ENCODE results near the gene EEF1E1.

Gene EEF1E1

DNA sequence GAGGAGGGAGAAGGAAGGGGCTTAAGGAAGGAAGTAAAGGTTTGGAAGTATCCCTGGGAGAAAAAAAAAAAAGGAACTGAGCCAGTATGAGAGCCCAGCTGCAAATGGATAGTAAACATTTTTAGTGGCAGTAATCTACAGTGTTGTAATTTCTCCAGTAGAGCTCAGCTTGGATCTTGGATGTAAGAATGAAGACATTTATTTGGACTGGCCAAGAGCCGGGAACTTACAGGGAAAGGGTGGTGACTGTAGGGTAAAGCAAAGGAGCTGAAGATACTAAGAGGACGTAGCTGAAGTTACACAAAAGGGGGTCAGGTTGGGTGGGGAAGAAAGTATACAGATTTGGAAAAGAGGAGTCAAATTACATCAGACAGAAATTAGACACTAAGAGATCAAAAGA lies 13.5 kb downstream of the EEF1E1 start:
- DNase-seq (ENCODE audit: low read depth in 1 of 2, low spot score in 1 of 2) = no peak

DNA sequence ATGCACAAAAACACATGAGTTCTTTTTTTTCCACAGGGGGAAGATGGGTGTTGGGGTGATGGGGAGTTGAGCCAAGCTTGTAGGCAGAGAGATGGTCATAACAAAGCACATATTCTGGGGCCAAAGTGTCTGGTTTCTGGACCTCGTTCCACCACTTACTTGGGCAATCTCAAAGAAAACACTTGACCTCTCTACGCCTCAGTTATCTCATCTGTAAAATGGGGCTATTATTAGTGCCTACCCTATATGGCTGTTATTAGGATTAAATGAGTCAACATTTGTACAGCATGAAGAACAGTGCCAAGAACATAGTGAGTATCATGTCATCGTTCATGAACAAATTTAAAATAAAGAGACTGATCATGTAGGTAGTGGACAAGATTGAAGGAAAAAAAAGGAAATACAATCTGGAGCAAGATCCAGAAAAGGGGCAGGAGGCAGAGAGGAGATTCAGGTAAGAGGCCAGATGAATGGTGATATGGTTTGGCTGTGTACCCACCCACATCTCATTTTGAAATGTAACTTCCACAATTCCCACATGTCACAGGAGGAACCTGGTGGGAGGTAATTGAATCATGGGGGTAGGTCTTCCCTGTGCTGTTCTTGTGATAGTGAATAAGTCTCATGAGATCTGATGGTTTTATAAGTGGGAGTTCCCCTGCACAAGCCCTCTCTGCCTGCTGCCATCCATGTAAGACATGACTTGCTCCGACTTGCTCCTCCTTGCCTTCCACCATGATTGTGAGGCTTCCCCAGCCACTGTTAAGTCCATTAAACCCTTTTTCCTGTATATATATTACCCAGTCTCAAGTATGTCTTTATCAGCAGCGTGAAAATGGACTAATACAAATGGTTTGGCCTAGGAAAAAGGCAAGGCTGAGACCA lies 14.2 kb downstream of the EEF1E1 start:
- DNase-seq (ENCODE audit: low read depth in 1 of 2, low spot score in 1 of 2) = no peak

DNA sequence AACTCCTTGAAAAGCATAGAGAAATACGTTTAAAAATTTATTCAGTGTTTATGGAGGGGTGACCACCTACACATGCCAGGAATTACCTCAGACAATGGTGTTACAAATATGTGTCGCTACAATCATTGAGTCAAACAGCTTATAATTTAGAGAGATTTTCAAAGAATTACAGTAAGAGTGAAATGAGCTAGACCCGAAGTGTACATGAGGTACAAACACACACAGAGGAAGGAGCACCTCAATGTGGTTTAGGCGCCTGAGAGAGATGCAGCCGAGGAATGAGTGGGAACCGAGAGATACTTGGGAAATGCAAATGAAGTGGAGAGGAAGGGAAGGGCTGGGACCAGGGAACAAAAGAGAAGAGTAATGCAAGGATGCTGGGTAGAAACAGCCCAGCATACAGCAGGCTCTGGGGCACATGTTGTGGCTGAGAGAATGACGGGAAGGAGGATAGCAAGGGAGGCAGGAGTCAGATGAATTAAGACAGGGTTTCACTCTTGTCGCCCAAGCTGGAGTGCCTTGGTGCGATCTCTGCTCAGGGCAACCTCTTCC lies 15.5 kb downstream of the EEF1E1 start:
- no peak for DNase-seq (ENCODE audit: low read depth in 1 of 2, low spot score in 1 of 2)

DNA sequence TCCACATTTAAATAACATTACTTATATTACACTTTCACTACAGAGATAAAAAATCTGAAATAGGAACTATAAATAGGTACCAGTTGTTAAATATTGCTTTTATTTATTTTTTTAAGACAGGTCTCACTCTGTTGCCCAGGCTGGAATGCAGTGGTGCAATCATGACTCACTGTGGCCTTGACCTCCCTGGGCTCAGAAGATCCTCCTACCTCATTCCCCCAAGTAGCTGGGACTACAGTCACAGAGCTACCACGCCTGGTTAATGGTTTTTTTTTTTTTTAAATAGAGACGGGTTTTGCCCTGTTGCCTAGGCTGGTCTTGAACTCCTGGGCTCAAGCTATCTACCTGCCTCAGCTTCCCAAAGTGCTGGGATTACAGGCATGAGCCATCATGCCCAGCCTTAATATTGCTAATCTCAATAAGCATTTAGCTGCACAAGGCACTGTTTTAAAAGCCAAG lies 17.3 kb downstream of the EEF1E1 start:
- DNase-seq (ENCODE audit: low read depth in 1 of 2, low spot score in 1 of 2) = no peak

DNA sequence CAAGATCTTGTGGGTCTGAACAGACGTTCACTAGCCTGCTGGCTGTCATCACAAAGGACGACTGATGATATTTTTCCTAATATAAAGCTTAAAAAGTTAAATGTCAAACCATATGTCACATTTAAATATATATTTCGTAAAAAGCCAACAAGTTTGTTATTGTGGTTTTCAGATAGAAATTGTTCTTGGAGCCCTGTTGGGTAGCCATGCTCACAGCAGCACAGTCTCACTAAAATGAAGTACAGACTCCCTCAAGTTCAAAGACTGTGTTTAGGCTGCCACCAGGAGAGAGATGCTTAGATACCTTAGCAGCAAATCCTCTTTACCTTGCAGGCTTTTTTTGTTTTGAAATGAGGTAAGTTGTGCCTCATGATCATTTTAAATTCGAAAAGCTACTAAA lies 17.8 kb downstream of the EEF1E1 start:
- DNase-seq (ENCODE audit: low read depth in 1 of 2, low spot score in 1 of 2) = no peak

DNA sequence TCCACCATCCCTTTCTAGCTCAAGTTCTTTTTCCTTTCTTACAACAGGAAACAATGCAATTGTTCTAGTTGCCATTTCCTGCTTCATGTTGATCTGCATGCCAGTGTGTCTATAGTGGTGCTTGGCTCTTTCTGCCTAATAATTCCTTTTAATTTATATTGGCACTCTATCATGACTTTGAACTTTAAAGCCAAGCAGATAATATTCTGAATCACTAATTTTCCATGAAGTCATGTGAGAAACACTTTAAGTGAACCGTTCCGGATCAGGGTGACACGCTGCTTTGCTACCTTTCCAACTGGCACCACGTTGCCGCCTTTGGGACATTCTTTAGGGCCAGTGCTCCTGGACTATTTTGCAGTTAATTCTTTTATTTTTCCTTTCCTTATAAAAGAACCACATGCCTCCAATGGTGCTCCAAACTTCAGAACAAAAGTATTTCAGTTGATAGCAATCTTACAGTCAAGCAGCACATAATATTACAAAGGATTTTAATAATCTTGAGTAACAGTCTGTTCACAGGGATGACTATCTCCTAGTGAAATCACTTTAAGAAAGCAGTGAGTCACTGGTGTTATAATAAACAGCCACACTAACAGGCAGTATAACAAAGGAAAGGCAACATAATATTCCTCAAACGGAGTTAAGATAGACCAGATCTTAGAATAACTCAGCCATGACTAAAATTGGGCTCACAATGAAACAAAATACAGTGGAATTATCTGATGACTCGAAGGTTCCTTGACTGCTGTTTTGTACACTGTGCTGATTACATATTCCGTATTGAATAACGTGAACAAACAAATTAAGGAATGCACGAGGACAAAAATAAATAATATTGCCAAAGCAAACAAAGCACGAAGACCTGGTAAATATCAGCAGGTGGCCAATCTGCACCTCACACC lies 19.1 kb downstream of the EEF1E1 start:
- no peak for DNase-seq (ENCODE audit: low read depth in 1 of 2, low spot score in 1 of 2)

DNA sequence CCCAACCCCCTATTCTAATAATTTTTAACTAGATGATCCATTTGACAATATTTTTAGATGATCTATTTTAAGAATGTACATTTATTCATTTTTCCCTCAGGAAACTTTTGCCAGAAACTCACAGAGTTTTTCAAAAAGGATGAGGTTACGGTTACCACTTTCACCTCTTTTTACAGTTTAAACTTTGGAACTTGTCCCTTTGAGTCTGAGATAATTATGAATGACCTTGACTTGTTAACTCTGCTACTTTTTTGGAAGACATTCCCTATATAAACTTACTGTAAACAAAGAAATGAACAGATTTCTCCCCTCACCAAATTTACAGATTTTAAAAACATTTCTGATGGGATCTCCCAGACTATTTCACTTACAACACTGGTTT lies 19.8 kb downstream of the EEF1E1 start:
- no peak for DNase-seq (ENCODE audit: low read depth in 1 of 2, low spot score in 1 of 2)

DNA sequence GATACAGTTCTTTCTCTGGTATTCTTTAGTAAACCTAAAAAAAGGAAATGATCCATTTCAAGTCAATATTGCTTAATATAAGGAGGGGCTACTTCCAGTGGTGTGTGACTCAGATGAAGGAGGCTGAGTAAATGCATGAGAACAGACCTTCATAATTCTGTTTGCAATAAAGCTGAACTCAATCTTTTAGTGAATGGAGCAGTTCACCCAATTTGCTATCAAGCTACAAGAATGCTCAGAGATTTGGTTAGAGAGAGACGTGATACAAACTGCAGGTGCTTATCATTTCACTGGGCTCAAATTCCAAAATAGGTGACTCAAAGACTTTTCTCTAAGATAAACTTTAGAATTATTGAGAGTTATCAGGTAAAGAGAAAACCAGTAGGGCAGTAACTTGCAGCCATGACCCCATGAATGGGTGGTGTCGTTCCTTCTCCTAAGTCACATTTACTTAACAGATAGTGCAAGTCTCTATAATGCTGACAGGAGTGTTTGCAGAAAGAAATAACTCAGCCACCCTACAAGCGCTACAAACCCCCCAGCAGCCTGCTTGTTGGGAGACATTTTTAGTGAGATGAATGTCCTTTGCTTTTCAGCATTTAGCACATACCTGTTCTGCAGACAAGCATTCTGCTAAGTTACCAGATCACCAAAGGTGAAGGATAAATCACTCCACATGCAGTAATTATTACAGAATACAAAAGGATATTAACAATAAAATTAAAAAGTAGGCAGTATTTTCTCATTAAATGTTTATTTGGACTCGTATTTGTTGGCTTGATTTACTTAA lies 21.8 kb downstream of the EEF1E1 start:
- DNase-seq (ENCODE audit: low read depth in 1 of 2, low spot score in 1 of 2) = no peak

DNA sequence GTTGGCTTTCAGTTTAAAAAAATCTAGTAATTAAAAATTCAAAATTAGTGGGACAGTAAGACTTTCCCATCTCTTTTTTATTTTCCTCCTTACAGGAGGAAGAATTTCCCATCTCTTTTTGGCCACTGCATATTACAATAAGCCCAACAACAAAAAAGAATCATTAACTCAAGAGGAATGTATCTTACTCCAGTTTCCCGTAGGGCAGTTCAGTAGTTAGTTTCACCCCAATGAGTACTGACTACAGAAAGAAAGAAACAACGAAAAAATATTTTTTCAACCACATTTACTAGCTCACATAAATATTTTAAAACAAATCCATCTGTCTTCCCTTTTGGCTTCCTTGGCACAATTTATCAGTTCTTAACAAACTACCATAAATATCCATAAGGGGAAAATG lies 23.2 kb downstream of the EEF1E1 start:
- no peak for DNase-seq (ENCODE audit: low read depth in 1 of 2, low spot score in 1 of 2)

DNA sequence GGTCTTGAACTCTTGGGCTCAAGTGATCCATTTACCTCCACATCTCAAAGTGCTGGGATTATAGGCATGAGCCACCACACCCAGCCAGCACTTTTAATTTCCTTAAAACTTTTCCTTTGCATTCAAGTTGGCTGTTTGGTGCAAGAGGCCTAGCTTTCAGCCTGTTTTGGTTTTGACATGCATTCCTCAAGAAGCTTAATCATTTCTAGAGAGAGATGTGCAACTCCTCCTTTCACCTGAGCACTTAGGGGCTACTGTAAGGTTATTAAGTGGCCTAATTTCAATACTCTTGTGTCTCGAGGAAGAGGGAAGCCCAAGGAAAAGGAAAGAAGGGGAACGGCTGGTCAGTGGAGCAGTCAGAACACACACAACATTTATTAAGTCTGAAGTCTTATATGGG lies 24.4 kb downstream of the EEF1E1 start:
- DNase-seq (ENCODE audit: low read depth in 1 of 2, low spot score in 1 of 2) = no peak

DNA sequence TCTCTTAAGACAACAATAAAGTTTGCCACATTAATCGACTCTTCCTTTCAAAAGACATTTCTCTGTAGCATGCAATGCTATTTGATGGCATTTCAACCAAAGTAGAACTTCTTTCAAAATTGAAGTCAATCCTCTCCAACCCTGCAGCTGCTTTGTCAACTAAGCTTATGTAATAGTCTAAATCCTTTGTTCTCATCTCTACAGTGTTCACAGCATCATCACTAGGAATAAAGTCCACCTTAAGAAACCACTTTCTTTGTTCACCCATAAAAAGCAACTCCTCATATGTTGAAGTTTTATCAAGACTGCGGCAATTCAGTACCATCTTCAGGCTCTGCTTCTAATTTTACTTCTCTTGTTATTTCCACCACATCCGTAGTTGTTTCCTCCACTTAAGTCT lies 26.6 kb downstream of the EEF1E1 start:
- no peak for DNase-seq (ENCODE audit: low read depth in 1 of 2, low spot score in 1 of 2)

DNA sequence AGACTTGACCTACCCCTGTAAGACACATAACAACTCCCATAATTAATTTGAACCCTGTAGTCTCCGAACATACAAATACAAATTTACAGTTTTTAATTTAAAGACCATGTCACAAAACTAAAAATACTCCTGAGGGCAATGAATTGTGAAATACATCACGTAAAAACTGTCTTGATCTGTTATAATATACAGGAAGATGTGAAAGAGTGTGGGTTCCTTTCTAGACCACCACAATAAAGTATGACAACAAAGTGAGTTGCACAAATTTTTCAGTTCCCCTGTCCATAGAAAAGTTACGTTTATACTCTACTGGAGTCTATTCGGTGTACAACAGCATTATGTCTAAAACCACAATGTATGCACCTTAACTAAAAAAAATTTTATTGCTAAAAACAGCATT lies 27.2 kb downstream of the EEF1E1 start:
- DNase-seq (ENCODE audit: low read depth in 1 of 2, low spot score in 1 of 2) = no peak

DNA sequence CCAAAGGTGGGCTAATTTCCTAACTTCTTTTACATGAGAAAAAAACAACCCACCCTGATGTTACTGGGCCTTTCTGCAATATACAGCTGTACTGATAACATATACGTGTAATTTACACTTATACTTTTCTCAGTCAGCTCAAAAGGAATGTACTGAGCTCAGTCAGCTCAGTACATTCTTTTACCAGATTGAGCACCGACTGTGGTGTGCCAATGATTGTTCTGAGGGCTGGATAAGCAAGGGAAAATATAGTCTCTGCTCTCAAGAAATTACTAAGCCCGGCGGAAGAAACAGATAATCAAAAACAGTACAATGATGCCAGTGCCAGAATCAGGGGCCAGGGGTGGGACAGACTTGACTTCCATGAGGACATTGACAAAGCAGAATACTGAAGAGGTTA lies 28.1 kb downstream of the EEF1E1 start:
- no peak for DNase-seq (ENCODE audit: low read depth in 1 of 2, low spot score in 1 of 2)

DNA sequence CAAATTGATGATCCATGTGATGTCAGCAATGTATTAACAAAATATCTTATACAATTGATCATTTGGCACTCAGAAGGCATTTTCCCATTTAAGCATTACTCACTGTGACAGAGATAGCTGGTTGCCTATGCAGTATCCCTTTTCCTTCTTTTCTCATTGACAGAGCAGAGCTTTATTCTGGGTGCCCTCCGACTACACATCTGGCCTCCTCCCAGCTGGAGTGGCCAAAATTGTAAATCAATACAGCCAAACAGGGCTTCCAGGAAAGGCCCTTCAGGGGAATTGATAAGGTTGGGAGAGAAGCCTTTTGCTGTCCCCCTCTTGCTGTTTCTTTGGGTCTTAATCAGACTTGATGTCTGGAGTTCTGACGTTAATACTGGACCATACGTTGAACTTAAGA lies 28.6 kb downstream of the EEF1E1 start:
- no peak for DNase-seq (ENCODE audit: low read depth in 1 of 2, low spot score in 1 of 2)

DNA sequence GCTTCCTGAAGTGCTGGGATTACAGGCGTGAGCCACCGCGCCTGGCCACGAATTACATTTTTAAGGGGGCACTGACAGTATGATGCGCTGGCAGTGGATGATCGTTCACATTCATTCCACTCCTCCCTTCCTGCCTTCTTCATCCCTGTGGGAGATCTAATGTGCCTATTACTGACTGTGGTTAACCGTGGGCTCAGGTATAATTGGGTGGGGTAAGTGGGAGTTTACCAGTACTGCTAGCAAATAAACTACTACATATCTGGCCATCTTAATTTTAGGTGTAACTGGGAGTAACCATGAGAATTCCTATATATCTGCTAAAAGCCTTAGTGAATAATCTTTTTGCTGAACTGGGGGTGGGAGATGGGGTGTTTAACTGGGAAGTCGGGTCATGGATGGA lies 31.6 kb downstream of the EEF1E1 start:
- no peak for DNase-seq (ENCODE audit: low read depth in 1 of 2, low spot score in 1 of 2)

DNA sequence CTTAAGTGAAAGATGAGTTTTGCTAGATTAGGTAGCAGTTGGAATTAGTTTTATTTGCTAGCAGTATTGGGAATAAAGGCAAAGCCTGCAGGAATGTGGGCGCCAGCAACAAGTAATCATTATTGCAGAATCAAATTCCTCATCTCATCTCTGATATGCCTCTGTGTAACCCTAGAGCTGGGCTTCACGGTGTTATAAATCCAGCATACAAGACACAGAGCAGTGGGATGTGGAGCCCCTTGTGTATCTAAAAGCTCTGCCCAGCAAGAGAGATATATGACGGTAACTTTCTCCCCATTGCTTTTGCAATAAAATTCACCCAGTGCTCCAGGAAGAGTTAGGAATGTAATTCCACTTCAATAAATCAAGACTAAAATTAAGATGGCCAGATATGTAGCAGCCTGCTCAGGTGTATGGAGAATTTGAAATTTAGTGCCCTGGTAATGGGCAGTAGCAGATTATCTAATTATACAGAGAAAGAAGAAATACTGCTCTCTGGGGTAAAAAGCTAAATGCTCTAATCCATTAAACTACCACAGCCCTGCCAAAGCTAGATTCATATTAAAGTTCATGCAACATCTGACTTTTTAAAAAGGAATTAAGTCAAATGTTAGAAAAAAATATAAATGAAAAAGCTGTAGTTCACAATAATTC lies 32.6 kb downstream of the EEF1E1 start:
- DNase-seq (ENCODE audit: low read depth in 1 of 2, low spot score in 1 of 2) = no peak

DNA sequence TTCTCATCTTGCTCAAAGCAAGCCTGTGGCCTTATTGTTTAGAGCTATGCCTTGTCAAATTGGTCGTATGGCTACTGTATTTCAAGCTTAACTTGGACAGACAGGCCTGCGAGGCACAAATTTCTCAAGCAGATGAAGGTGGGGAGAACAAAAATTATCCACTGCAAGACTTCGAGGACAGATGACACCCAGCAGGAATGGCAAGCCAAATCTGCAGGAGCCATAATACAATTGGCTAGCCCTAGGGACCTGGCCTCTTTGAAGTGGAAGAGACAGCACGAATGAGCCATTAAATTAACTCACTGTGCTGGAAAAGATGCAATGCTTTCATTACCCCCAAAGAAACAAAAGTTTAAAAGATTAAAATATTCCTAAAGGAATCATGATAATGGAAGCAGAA lies 33.2 kb downstream of the EEF1E1 start:
- DNase-seq (ENCODE audit: low read depth in 1 of 2, low spot score in 1 of 2) = no peak

DNA sequence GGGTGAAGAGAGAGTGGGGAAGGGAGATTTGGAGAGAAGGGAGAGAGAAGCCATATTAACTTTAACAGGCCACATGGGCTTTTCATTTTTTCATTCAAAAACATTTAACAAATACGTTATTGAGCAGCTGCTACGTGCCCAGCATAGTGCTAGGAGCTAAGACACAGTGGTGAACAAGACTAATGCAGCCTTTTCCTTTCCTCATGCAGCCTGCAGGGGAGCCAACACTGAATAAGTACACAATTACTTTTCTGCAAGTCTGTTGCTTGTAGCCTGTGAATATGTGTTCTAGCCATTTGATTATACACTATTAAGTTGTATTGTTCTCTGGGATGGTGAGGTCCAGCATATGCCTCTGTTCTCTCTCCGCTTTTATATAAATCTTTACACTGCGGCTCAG lies 36.2 kb downstream of the EEF1E1 start:
- DNase-seq (ENCODE audit: low read depth in 1 of 2, low spot score in 1 of 2) = no peak

DNA sequence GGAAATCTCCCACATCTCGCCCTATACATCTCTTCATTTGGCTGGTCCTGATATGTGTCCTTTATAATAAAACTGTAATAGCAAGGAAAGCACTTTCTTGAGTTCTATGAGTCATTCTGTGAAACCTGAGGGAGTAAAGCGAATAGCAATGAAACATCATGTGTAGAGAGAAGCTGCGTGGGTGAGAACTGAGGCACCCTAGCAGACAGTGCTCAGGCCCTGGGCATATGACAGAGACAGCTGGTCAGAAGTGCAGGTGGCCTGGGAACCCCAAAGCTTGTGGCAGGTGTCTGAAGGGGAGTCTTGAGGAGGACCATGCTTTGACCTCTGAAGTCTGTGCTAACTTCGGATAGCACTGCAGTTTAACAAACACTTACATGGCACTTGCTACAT lies 36.8 kb downstream of the EEF1E1 start:
- peak; percentile 8 to 41 for DNase-seq (ENCODE audit: low read depth in 1 of 2, low spot score in 1 of 2)

DNA sequence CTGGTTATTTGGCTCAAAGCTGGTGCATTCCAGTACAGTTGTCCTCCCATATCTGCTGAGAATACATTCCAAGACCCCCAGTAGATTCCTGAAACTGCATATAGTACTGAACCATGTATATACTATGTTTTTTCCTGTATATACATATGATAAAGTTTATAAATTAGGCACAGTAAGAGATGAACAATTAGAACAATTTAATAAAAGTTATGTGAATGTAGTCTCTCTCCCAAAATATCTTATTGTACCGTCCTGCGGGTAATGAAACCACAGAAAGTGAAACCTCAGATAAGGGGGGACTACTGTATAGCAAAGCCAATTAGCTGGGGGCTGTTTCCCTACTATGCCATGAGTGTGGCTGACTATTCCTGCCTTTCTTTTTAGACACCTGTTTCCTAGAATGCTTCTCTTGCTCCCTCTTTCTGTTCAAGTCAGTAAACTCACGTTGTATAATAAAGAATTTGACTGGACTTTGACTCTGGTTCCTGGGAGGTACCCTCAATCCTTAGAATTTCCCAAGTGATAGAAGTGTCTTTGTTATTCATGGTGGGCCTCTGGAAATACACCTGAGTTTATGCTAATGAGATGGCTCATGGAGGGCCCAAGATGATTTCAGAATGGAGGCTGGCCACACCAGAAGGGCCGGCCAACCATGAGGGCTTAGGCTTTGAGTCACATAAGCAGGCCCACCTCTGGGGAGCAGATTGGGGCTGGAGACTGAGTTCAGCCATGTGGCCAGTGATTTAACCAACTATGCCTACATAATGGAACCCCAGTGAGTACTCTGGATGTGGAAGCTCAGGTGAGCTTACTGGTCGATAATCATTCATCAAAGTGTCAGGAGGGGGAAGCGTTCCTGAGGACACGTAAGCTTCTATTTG lies 37.5 kb downstream of the EEF1E1 start:
- DNase-seq (ENCODE audit: low read depth in 1 of 2, low spot score in 1 of 2) = no peak
